GM12878 (cell line): ENCODE data around the gene MS4A6A. TPM values are rescaled to one million over a fixed set of nuclear protein-coding genes. Genes with fewer than 3 reads are reported as not detected.

Experiments used
- BMI1 ChIP-seq: fragments of 450-650 bp; IDR thresholded peaks from 2 replicates; pipeline ENCODE4 v1.6.1; 2016; ENCODE audit warnings: mild to moderate bottlenecking, moderate library complexity, borderline replicate concordance
- CBFB ChIP-seq: IDR thresholded peaks from 2 replicates; pipeline ENCODE4 v1.6.1; 2016; ENCODE audit warnings: antibody characterized with exemption, low read depth
- CEBPZ ChIP-seq: fragments of 150-350 bp; IDR thresholded peaks from 2 replicates; pipeline ENCODE4 v1.6.1; 2016; ENCODE audit warnings: low read depth, low read length
- CREM ChIP-seq: IDR thresholded peaks from 2 replicates; pipeline ENCODE4 v1.6.1; 2014; ENCODE audit warnings: antibody characterized with exemption, low read depth
- DPF2 ChIP-seq: fragments of 450-650 bp; IDR thresholded peaks from 2 replicates; pipeline ENCODE4 v1.6.1; 2017; ENCODE audit warnings: mild to moderate bottlenecking
- EGR1 ChIP-seq, 2 experiments: IDR thresholded peaks; 1 replicate in 1 of 2; 2 replicates in 1 of 2; pipeline ENCODE4 v1.6.1; 2011 to 2012; ENCODE audit warnings: low read depth in 2 of 2, low read length in 2 of 2, borderline replicate concordance in 1 of 2, mild to moderate bottlenecking in 1 of 2, moderate library complexity in 1 of 2
- JUNB ChIP-seq: IDR thresholded peaks from 2 replicates; pipeline ENCODE4 v1.6.1; 2016; ENCODE audit warnings: antibody characterized with exemption, mild to moderate bottlenecking
- PRDM15 ChIP-seq: fragments of 450-650 bp; formaldehyde crosslinking; IDR thresholded peaks from 2 replicates; pipeline ENCODE4 v1.4.0; 2020; ENCODE audit warnings: mild to moderate bottlenecking, moderate library complexity
- RAD51 ChIP-seq: fragments of 450-650 bp; IDR thresholded peaks from 2 replicates; pipeline ENCODE4 v1.6.1; 2016; ENCODE audit warnings: moderate library complexity, mild to moderate bottlenecking, inconsistent platforms
- SUPT20H ChIP-seq: IDR thresholded peaks from 2 replicates; pipeline ENCODE4 v1.6.1; 2011; ENCODE audit warnings: low read depth, mild to moderate bottlenecking, low read length, moderate library complexity, borderline replicate concordance; ENCODE audit not compliant: control insufficient read depth
- ZNF207 ChIP-seq: fragments of 450-650 bp; IDR thresholded peaks from 2 replicates; pipeline ENCODE4 v1.6.1; 2014; ENCODE audit warnings: antibody characterized with exemption, mild to moderate bottlenecking, borderline replicate concordance
- polyA plus RNA-seq, 11 experiments: library from polyadenylated mRNA; depleted of rRNA in 4 of 11; unstranded in 6 of 11; stranded (reverse) in 5 of 11; fragments of >200 nt; fragmentation: Nextera tagmentation in 4 of 11; fragmentation: Illumina TruSeq in 1 of 11; extraction: Ambion mirVana in 4 of 11; extraction: Trizol in 1 of 11; gene quantifications; 1 replicate in 1 of 11; 2 replicates in 10 of 11; pipeline versions ENCODE4 v1.2.1 to v1.2.3, GENCODE V29; 2011 to 2016; ENCODE audit warnings: inconsistent platforms in 2 of 11, missing spikeins in 2 of 11, low read depth in 1 of 11
- total RNA-seq, 4 experiments: library from RNA; depleted of rRNA in 3 of 4; stranded (reverse); fragments of >200 nt in 3 of 4; fragmentation: Illumina TruSeq in 1 of 4; extraction: Trizol in 1 of 4; gene quantifications; 2 replicates each; pipeline versions ENCODE4 v1.2.1 to v1.2.3, GENCODE V29; 2013 to 2021
- TF ChIP-seq, protein P1 (sequence below): IDR thresholded peaks from 2 replicates; pipeline ENCODE4 v1.6.1; 2011; ENCODE audit warnings: low read depth, mild to moderate bottlenecking, low read length, moderate library complexity, borderline replicate concordance; ENCODE audit errors: extremely low read depth
- TF ChIP-seq, protein P2 (sequence below): fragments of 450-650 bp; formaldehyde crosslinking; IDR thresholded peaks from 2 replicates; pipeline ENCODE4 v1.4.0; 2022; ENCODE audit warnings: mild to moderate bottlenecking, moderate library complexity
- TF ChIP-seq, protein P3 (sequence below): fragments of 450-650 bp; IDR thresholded peaks from 2 replicates; pipeline ENCODE4 v1.6.1; 2017; ENCODE audit warnings: mild to moderate bottlenecking, moderate library complexity

MS4A6A gene
- total and polyA plus RNA-seq, 10 of the 15 experiments (the other 5 are each of a cell fraction or from before 2014, with no cell fraction given), result 0.75 to 30.7 (median 9.0) TPM

DNA sequence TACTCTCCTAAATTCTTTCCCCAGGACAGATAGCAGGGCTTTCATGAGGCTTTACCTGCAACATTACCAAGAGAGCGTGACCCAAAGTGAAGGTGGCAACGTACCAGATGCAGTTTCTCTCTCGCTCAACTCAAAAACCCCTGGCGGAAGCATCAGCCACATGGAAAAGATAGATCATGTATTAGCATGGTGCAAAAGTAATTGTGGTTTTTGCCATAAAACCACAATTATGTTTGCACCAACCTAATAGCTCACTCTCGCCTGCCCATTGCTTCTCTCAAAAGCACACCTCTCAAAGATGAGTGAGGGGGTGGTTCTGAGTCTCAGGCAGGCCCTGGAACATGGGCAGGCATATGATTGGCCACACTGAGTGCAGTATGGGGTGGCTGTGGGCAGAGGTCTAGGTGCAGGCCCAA is 7.0 kb downstream of the MS4A6A start (continued):
- TF ChIP-seq EGR1 (IDR thresholded peaks at IDR 0.05; ENCODE audit: borderline replicate concordance in 1 of 2, low read depth in 2 of 2, low read length in 2 of 2) (peak in 1 of 2 experiments; percentile 26; a peak in 1 of 3 replicates), RAD51 (no peak; the same call in 1 of the 2 replicates), CBFB (peak; percentile 80), DPF2 (peak; percentile 77), SUPT20H (no peak), BMI1 (0 out of 2 replicates have a peak, but pooled peaks have one; percentile 17), CREM (peak; percentile 59; the same call in 1 of the 2 replicates), ZNF207 (no peak), PRDM15 (CRISPR knock-in tag) (no peak), JUNB (peak; percentile 38; the same call in 1 of the 2 replicates), CEBPZ (no peak)
- TF ChIP-seq, protein P1, sequence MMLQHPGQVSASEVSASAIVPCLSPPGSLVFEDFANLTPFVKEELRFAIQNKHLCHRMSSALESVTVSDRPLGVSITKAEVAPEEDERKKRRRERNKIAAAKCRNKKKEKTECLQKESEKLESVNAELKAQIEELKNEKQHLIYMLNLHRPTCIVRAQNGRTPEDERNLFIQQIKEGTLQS, result no peak
- TF ChIP-seq, protein P2, sequence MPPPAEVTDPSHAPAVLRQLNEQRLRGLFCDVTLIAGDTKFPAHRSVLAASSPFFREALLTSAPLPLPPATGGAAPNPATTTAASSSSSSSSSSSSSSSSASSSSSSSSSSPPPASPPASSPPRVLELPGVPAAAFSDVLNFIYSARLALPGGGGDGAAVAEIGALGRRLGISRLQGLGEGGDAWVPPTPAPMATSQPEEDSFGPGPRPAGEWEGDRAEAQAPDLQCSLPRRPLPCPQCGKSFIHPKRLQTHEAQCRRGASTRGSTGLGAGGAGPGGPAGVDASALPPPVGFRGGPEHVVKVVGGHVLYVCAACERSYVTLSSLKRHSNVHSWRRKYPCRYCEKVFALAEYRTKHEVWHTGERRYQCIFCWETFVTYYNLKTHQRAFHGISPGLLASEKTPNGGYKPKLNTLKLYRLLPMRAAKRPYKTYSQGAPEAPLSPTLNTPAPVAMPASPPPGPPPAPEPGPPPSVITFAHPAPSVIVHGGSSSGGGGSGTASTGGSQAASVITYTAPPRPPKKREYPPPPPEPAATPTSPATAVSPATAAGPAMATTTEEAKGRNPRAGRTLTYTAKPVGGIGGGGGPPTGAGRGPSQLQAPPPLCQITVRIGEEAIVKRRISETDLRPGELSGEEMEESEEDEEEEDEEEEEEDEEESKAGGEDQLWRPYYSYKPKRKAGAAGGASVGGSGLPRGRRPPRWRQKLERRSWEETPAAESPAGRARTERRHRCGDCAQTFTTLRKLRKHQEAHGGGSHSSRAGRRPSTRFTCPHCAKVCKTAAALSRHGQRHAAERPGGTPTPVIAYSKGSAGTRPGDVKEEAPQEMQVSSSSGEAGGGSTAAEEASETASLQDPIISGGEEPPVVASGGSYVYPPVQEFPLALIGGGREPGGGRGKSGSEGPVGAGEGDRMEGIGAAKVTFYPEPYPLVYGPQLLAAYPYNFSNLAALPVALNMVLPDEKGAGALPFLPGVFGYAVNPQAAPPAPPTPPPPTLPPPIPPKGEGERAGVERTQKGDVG (CRISPR knock-in tag), result no peak
- TF ChIP-seq, protein P3, sequence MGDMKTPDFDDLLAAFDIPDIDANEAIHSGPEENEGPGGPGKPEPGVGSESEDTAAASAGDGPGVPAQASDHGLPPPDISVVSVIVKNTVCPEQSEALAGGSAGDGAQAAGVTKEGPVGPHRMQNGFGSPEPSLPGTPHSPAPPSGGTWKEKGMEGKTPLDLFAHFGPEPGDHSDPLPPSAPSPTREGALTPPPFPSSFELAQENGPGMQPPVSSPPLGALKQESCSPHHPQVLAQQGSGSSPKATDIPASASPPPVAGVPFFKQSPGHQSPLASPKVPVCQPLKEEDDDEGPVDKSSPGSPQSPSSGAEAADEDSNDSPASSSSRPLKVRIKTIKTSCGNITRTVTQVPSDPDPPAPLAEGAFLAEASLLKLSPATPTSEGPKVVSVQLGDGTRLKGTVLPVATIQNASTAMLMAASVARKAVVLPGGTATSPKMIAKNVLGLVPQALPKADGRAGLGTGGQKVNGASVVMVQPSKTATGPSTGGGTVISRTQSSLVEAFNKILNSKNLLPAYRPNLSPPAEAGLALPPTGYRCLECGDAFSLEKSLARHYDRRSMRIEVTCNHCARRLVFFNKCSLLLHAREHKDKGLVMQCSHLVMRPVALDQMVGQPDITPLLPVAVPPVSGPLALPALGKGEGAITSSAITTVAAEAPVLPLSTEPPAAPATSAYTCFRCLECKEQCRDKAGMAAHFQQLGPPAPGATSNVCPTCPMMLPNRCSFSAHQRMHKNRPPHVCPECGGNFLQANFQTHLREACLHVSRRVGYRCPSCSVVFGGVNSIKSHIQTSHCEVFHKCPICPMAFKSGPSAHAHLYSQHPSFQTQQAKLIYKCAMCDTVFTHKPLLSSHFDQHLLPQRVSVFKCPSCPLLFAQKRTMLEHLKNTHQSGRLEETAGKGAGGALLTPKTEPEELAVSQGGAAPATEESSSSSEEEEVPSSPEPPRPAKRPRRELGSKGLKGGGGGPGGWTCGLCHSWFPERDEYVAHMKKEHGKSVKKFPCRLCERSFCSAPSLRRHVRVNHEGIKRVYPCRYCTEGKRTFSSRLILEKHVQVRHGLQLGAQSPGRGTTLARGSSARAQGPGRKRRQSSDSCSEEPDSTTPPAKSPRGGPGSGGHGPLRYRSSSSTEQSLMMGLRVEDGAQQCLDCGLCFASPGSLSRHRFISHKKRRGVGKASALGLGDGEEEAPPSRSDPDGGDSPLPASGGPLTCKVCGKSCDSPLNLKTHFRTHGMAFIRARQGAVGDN, result no peak
